ENCODE measurements around the gene MICAL2.

- TF ChIP-seq CTCF (IDR thresholded peaks at IDR 0.05) (no peak), POLR2A (IDR thresholded peaks at IDR 0.05) (no peak)
Observed at GRCh38 chr11:12202661-12203310, 92.4 kb downstream of the MICAL2 start.

Data from thyroid gland (tissue), 4 donors.